Kidney (tissue), 14 donors: Measurements from ENCODE around the gene CUX1. TPM values are rescaled to one million over a fixed set of nuclear protein-coding genes. Genes with fewer than 3 reads are reported as not detected.

Experiments used
- DNase-seq, 5 donors: peaks; one replicate each; pipeline ENCODE4 v3.0.0-alpha.2; 2013 to 2020
- FAIRE-seq: peaks from 2 replicates; lab custom pipeline; 2012; peaks lifted over from hg19 to GRCh38; lab: Jason Lieb, UNC
- H3K27ac ChIP-seq, 2 donors: one replicate each; pipeline ENCODE4 v1.7.0; 2013; ENCODE audit warnings: low read depth in 2 of 2, low read length in 2 of 2, inconsistent platforms in 1 of 2
- H3K27me3 ChIP-seq: one replicate; pipeline ENCODE4 v1.7.1; 2013; ENCODE audit warnings: low read length, inconsistent platforms; ENCODE audit not compliant: control insufficient read depth, insufficient read depth
- H3K36me3 ChIP-seq, 3 donors: one replicate each; pipeline versions ENCODE4 v1.7.0 to v1.7.1; 2013; ENCODE audit warnings: low read length in 3 of 3, control low read depth in 1 of 3, inconsistent platforms in 1 of 3; ENCODE audit not compliant: insufficient read depth in 3 of 3, control insufficient read depth in 2 of 3
- H3K4me1 ChIP-seq, 3 donors: one replicate each; pipeline versions ENCODE4 v1.7.0 to v1.7.1; 2013; ENCODE audit warnings: low read length in 3 of 3, inconsistent platforms in 1 of 3, low read depth in 1 of 3; ENCODE audit not compliant: control insufficient read depth in 2 of 3, insufficient read depth in 2 of 3
- H3K4me3 ChIP-seq, 3 donors: one replicate each; pipeline versions ENCODE4 v1.7.0 to v1.8.1; 2013; ENCODE audit warnings: low read length in 3 of 3, control low read depth in 1 of 3, inconsistent platforms in 1 of 3
- H3K9ac ChIP-seq, 3 donors: one replicate each; pipeline versions ENCODE4 v1.7.0 to v1.7.1; 2013; ENCODE audit warnings: low read length in 3 of 3, control low read depth in 1 of 3, inconsistent platforms in 1 of 3
- H3K9me3 ChIP-seq, 3 donors: one replicate each; pipeline versions ENCODE4 v1.7.0 to v1.7.1; 2013; ENCODE audit warnings: low read length in 3 of 3, control low read depth in 1 of 3, inconsistent platforms in 1 of 3; ENCODE audit not compliant: control insufficient read depth in 2 of 3, insufficient read depth in 1 of 3
- CTCF ChIP-seq: IDR thresholded peaks from 3 replicates; pipeline ENCODE4 v1.5.1; 2012; ENCODE audit warnings: mild to moderate bottlenecking, moderate library complexity, borderline replicate concordance; ENCODE audit not compliant: insufficient read depth; ENCODE audit errors: extremely low read depth
- intact Hi-C: fragments of 100-400 bp; cut with DNase I; formaldehyde crosslinking; loops from one replicate; pipeline ENCODE4 v1.11.1; 2022
- polyA plus RNA-seq: library from polyadenylated mRNA; stranded (reverse); fragments of 350-450 nt; fragmentation: Illumina TruSeq; extraction: RNeasy Lipid Tissue Mini Kit (QIAGEN cat#74804); gene quantifications from one replicate; pipeline ENCODE4 v1.2.3, GENCODE V29; 2014; ENCODE audit warnings: low read depth, low replicate concordance; ENCODE audit not compliant: insufficient read depth
- total RNA-seq: library from RNA; stranded (reverse); fragmentation: NEBNext Ultra II Directional; extraction: Animal tissue kit (Norgen Biotek cat#: 25700); gene quantifications from one replicate; pipeline ENCODE4 v1.2.1, GENCODE V29; 2021
- donor health status: control.
- donor health status: control.
- donor health status: control.
- donor health status: control.
- donor health status: control.
- donor health status: DM: yes; HTN: yes; CAD: no.
- donor health status: Normal renal cell carcinoma (clear cell type).

Gene CUX1
- total and polyA plus RNA-seq, 2 donors from 2014 or later, result 71.4 to 126 TPM

GRCh38 chr7:102117743-102118142, 300.3 kb downstream of the CUX1 start:
- H3K4me3 ChIP-seq, result no peak overlapping the region
- FAIRE-seq, result no peak
- intact Hi-C loops, result no loop called here
- DNase-seq, result no peak
- no peak overlapping the region for H3K9ac ChIP-seq
- peaks cover 2 to 13% (median 3%) of the 10 kb centered on the region in 3 donors for H3K36me3 ChIP-seq
- H3K27ac ChIP-seq, result no peak overlapping the region
- peaks cover 0 to 3% (median 3%) of the 10 kb centered on the region in 3 donors for H3K4me1 ChIP-seq
- no peaks in the 10 kb centered on the region for H3K27me3 ChIP-seq
- no peaks in the 10 kb centered on the region for H3K9me3 ChIP-seq
- TF ChIP-seq CTCF, result no peak

- Histone ChIP-seq H3K4me1 (peaks cover 0 to 3% (median 3%) of the 10 kb centered on the region in 3 donors), H3K9me3 (no peaks in the 10 kb centered on the region), H3K27me3 (no peaks in the 10 kb centered on the region), H3K27ac (no peak overlapping the region), H3K4me3 (no peak overlapping the region), H3K36me3 (peaks cover 2 to 13% (median 3%) of the 10 kb centered on the region in 3 donors), H3K9ac (no peak overlapping the region)
- TF ChIP-seq CTCF, result no peak
- no peak for FAIRE-seq
- intact Hi-C loops, result no loop called here
- DNase-seq, result peak in 2 of 5 donors; percentile 22 to 53
Measured at GRCh38 chr7:102119213-102119651, 301.8 kb downstream of the CUX1 start.

- no peak overlapping the region for H3K9ac ChIP-seq
- peaks cover 0 to 3% (median 3%) of the 10 kb centered on the region in 3 donors for H3K4me1 ChIP-seq
- no peaks in the 10 kb centered on the region for H3K9me3 ChIP-seq
- intact Hi-C loops, result no loop called here
- TF ChIP-seq CTCF, result no peak
- DNase-seq (no peak), FAIRE-seq (no peak)
- peaks cover 2 to 14% (median 3%) of the 10 kb centered on the region in 3 donors for H3K36me3 ChIP-seq
- no peaks in the 10 kb centered on the region for H3K27me3 ChIP-seq
- no peak overlapping the region for H3K27ac ChIP-seq
- no peak overlapping the region for H3K4me3 ChIP-seq
Measured at GRCh38 chr7:102119925-102120324, 302.5 kb downstream of the CUX1 start.

GRCh38 chr7:102120666-102121195, 303.3 kb downstream of the CUX1 start:
- Histone ChIP-seq H3K4me3 (no peak overlapping the region), H3K9ac (no peak overlapping the region), H3K27me3 (no peaks in the 10 kb centered on the region), H3K36me3 (peaks cover 0 to 14% (median 3%) of the 10 kb centered on the region in 3 donors), H3K4me1 (peaks cover 0 to 3% (median 3%) of the 10 kb centered on the region in 3 donors), H3K9me3 (no peaks in the 10 kb centered on the region), H3K27ac (no peak overlapping the region)
- no peak for TF ChIP-seq CTCF
- intact Hi-C loops, result no loop called here
- no peak for DNase-seq
- no peak for FAIRE-seq
